Neural cell (in vitro differentiated cells): ENCODE data around the gene ADAMTS10. TPM values are rescaled to one million over a fixed set of nuclear protein-coding genes. Genes with fewer than 3 reads are reported as not detected.

Source experiments
- H2AFZ ChIP-seq: fragments of 200-600, 300-800 bp; sonication (generic), shearing (Covaris generic); 2 replicates; pipeline ENCODE4 v1.6.0; 2014; ENCODE audit warnings: low read depth, mild to moderate bottlenecking, antibody characterized with exemption, low read length, moderate library complexity
- H3F3A ChIP-seq: fragments of 200-600 bp; shearing (Covaris generic); 2 replicates; pipeline ENCODE4 v1.6.1; 2016; ENCODE audit warnings: mild to moderate bottlenecking, moderate library complexity, mixed read lengths, antibody characterized with exemption, low read length; ENCODE audit not compliant: insufficient read depth, poor library complexity, severe bottlenecking
- H3K27ac ChIP-seq: fragments of 200-600, 300-800 bp; sonication (generic), shearing (Covaris generic); 2 replicates; pipeline ENCODE4 v1.5.1; 2014; ENCODE audit warnings: mild to moderate bottlenecking, low read length, moderate library complexity
- H3K27me3 ChIP-seq: fragments of 300-800, 200-600 bp; sonication (generic), shearing (Covaris generic); 2 replicates; pipeline ENCODE4 v1.6.0; 2014; ENCODE audit warnings: mild to moderate bottlenecking, low read depth, low read length, moderate library complexity; ENCODE audit not compliant: insufficient read depth
- H3K36me3 ChIP-seq: fragments of 300-800, 200-600 bp; sonication (generic), shearing (Covaris generic); 2 replicates; pipeline ENCODE4 v1.5.1; 2014; ENCODE audit warnings: mild to moderate bottlenecking, antibody characterized with exemption, low read length, moderate library complexity; ENCODE audit not compliant: insufficient read depth
- H3K4me2 ChIP-seq: fragments of 300-800, 200-600 bp; sonication (generic), shearing (Covaris generic); 2 replicates; pipeline ENCODE4 v1.6.0; 2014; ENCODE audit warnings: mild to moderate bottlenecking, low read length
- H3K4me3 ChIP-seq: fragments of 300-800, 200-600 bp; sonication (generic), shearing (Covaris generic); 2 replicates; pipeline ENCODE4 v1.5.1; 2014; ENCODE audit warnings: mild to moderate bottlenecking, low read length, moderate library complexity
- H3K79me2 ChIP-seq: fragments of 200-600 bp; shearing (Covaris generic); replicated peaks from 2 replicates; pipeline ENCODE4 v1.6.0; 2014; ENCODE audit warnings: mild to moderate bottlenecking, low read length, moderate library complexity; ENCODE audit not compliant: insufficient read depth
- H3K9ac ChIP-seq: fragments of 300-800, 200-600 bp; sonication (generic), shearing (Covaris generic); 2 replicates; pipeline ENCODE4 v1.6.1; 2016; ENCODE audit warnings: mild to moderate bottlenecking, low read length, mixed read lengths
- H3K9me2 ChIP-seq: fragments of 200-600 bp; shearing (Covaris generic); 2 replicates; pipeline ENCODE4 v1.6.1; 2016; ENCODE audit warnings: mild to moderate bottlenecking, low read length, mixed read lengths; ENCODE audit not compliant: insufficient read depth
- H3K9me3 ChIP-seq: fragments of 200-600, 300-800 bp; sonication (generic), shearing (Covaris generic); 2 replicates; pipeline ENCODE4 v1.6.1; 2016; ENCODE audit warnings: mild to moderate bottlenecking, mixed run types, low read length, moderate library complexity, mixed read lengths
- H4K20me1 ChIP-seq: fragments of 200-600 bp; shearing (Covaris generic); 2 replicates; pipeline ENCODE4 v1.6.1; 2016; ENCODE audit warnings: mild to moderate bottlenecking, mixed run types; ENCODE audit not compliant: insufficient read depth
- CTCF ChIP-seq: fragments of 450-650 bp; IDR thresholded peaks from 2 replicates; pipeline ENCODE4 v1.5.1; 2014; ENCODE audit warnings: antibody characterized with exemption, mild to moderate bottlenecking, moderate library complexity; ENCODE audit not compliant: poor library complexity, severe bottlenecking
- EP300 ChIP-seq: fragments of 450-650 bp; conservative IDR thresholded peaks from 2 replicates; pipeline ENCODE4 v1.6.1; 2014; ENCODE audit warnings: antibody characterized with exemption, mild to moderate bottlenecking, moderate library complexity; ENCODE audit not compliant: poor library complexity, severe bottlenecking
- EZH2 ChIP-seq: fragments of 200-600, 300-800 bp; shearing (Covaris generic), sonication (generic); IDR thresholded peaks from 2 replicates; pipeline ENCODE4 v1.6.1; 2014; ENCODE audit warnings: antibody characterized with exemption, low read length, borderline replicate concordance, mild to moderate bottlenecking; ENCODE audit not compliant: insufficient read depth, poor library complexity, severe bottlenecking
- MXI1 ChIP-seq: fragments of 450-650 bp; conservative IDR thresholded peaks from 2 replicates; pipeline ENCODE4 v1.6.1; 2014; ENCODE audit warnings: antibody characterized with exemption, mild to moderate bottlenecking; ENCODE audit not compliant: poor library complexity, severe bottlenecking
- POLR2AphosphoS5 ChIP-seq: IDR thresholded peaks from 2 replicates; pipeline ENCODE4 v1.6.1; 2012
- RAD21 ChIP-seq: fragments of 450-650 bp; conservative IDR thresholded peaks from 2 replicates; pipeline ENCODE4 v1.6.1; 2014; ENCODE audit warnings: antibody characterized with exemption, mild to moderate bottlenecking, moderate library complexity
- REST ChIP-seq: IDR thresholded peaks from 2 replicates; pipeline ENCODE4 v1.6.1; 2012; ENCODE audit warnings: borderline replicate concordance
- SMC3 ChIP-seq: fragments of 450-650 bp; conservative IDR thresholded peaks from 2 replicates; pipeline ENCODE4 v1.6.1; 2014; ENCODE audit warnings: antibody characterized with exemption, mild to moderate bottlenecking, moderate library complexity; ENCODE audit not compliant: poor library complexity
- TAF1 ChIP-seq: IDR thresholded peaks from 2 replicates; pipeline ENCODE4 v1.6.1; 2012; ENCODE audit warnings: low read depth
- polyA plus RNA-seq: library from polyadenylated mRNA; depleted of rRNA; stranded (reverse); fragments of >200 nt; gene quantifications from 2 replicates; pipeline ENCODE4 v1.2.3, GENCODE V29; 2014

The ADAMTS10 gene
- polyA plus RNA-seq, 1 donor from 2014 or later: 99.4 TPM

- no peaks in the 10 kb centered on the region for H3K27me3 ChIP-seq
- H3K79me2 ChIP-seq: peaks cover 9% of the 10 kb centered on the region
- no peaks in the 10 kb centered on the region for H4K20me1 ChIP-seq
- TF ChIP-seq RAD21: no peak
- no peak for TF ChIP-seq POLR2AphosphoS5
- no peak for TF ChIP-seq EP300
- no peak for TF ChIP-seq CTCF
- no peak for TF ChIP-seq MXI1
- no peak for TF ChIP-seq SMC3
- TF ChIP-seq EZH2: no peak
- TF ChIP-seq TAF1: no peak
- TF ChIP-seq REST: no peak
- H3K9me2 ChIP-seq: no peaks in the 10 kb centered on the region
- no peaks in the 10 kb centered on the region for H3F3A ChIP-seq
- H3K4me2 ChIP-seq: peak overlapping the region; percentile 37
- peak overlapping the region; percentile 67 for H3K4me3 ChIP-seq
- H3K9ac ChIP-seq: peak overlapping the region; percentile 84
- peak overlapping the region; percentile 84 for H3K27ac ChIP-seq
- H3K9me3 ChIP-seq: peaks cover 8% of the 10 kb centered on the region
- peaks cover 6% of the 10 kb centered on the region for H3K36me3 ChIP-seq
- peak overlapping the region; percentile 79 for H2AFZ ChIP-seq
Observed at GRCh38 chr19:8608941-8609278, 1.6 kb downstream of the ADAMTS10 start.

- H2AFZ ChIP-seq: no peak overlapping the region
- H3K9me3 ChIP-seq: peaks cover 13% of the 10 kb centered on the region
- H3K9me2 ChIP-seq: no peaks in the 10 kb centered on the region
- no peak overlapping the region for H3K4me2 ChIP-seq
- peaks cover 9% of the 10 kb centered on the region for H3K79me2 ChIP-seq
- H3K36me3 ChIP-seq: peaks cover 6% of the 10 kb centered on the region
- H3K27ac ChIP-seq: no peak overlapping the region
- no peaks in the 10 kb centered on the region for H3F3A ChIP-seq
- H3K4me3 ChIP-seq: no peak overlapping the region
- no peaks in the 10 kb centered on the region for H3K27me3 ChIP-seq
- no peaks in the 10 kb centered on the region for H4K20me1 ChIP-seq
- no peak overlapping the region for H3K9ac ChIP-seq
- TF ChIP-seq EP300 (no peak), REST (no peak), TAF1 (no peak), SMC3 (no peak), EZH2 (no peak), CTCF (no peak), RAD21 (no peak), POLR2AphosphoS5 (no peak), MXI1 (no peak)
Observed at GRCh38 chr19:8607386-8607785, 3.1 kb downstream of the ADAMTS10 start.
